Testis (tissue), 5 donors: ENCODE measurements around the gene MARCHF2. TPM values are rescaled to one million over a fixed set of nuclear protein-coding genes. Genes with fewer than 3 reads are reported as not detected.

Source experiments
- DNase-seq: peaks from one replicate; pipeline ENCODE4 v3.0.0-alpha.2; 2019
- H3K27ac ChIP-seq, 2 donors: fragments of 200-600 bp; sonication (generic); one replicate each; pipeline ENCODE4 v1.5.1; 2019
- H3K27me3 ChIP-seq: fragments of 200-600 bp; sonication (generic); one replicate; pipeline ENCODE4 v1.5.1; 2019
- H3K36me3 ChIP-seq: fragments of 200-600 bp; sonication (generic); one replicate; pipeline ENCODE4 v1.5.1; 2017; ENCODE audit warnings: low read depth; ENCODE audit errors: missing control alignments
- H3K4me1 ChIP-seq: fragments of 200-600 bp; sonication (generic); one replicate; pipeline ENCODE4 v1.5.1; 2019
- H3K4me3 ChIP-seq, 2 donors: fragments of 200-600 bp; sonication (generic); one replicate each; pipeline ENCODE4 v1.5.1; 2017 to 2019
- H3K9me3 ChIP-seq: fragments of 200-600 bp; sonication (generic); one replicate; pipeline ENCODE4 v1.5.1; 2017
- CTCF ChIP-seq, 3 experiments: fragments of 450-650 bp in 2 of 3; fragments of 200-600 bp in 1 of 3; sonication (generic) in 1 of 3; IDR thresholded peaks; one replicate each; pipeline ENCODE4 v1.5.1; 2016 to 2019; ENCODE audit warnings: antibody characterized with exemption in 3 of 3, mild to moderate bottlenecking in 2 of 3, moderate library complexity in 1 of 3
- POLR2A ChIP-seq: fragments of 450-650 bp; IDR thresholded peaks from one replicate; pipeline ENCODE4 v1.6.1; 2017; ENCODE audit warnings: antibody characterized with exemption, mild to moderate bottlenecking, moderate library complexity
- WGBS, 2 donors: methylation state at CpG; one replicate each; pipeline ENCODE4 v1.1.5; 2018; 5-methylcytosine and 5-hydroxymethylcytosine counted together
- intact Hi-C: fragments of 100-400 bp; cut with DNase I; formaldehyde crosslinking; loops from one replicate; pipeline ENCODE4 v1.15.1; 2023; ENCODE audit warnings: low total_unique reads
- long read RNA-seq, 2 donors: transcript quantifications; one replicate each; lab custom pipeline, GENCODE V29; 2026
- polyA plus RNA-seq: library from polyadenylated mRNA; stranded (reverse); fragments of 350-450 nt; fragmentation: Illumina TruSeq; extraction: RNeasy Lipid Tissue Mini Kit (QIAGEN cat#74804); gene quantifications from one replicate; pipeline ENCODE4 v1.2.3, GENCODE V29; 2014; ENCODE audit warnings: low read depth, low replicate concordance; ENCODE audit not compliant: insufficient read depth
- total RNA-seq, 2 donors: library from RNA; depleted of rRNA; stranded (reverse); fragments of >200 nt; gene quantifications; one replicate each; pipeline ENCODE4 v1.2.3, GENCODE V29; 2016

The MARCHF2 gene, protein sequence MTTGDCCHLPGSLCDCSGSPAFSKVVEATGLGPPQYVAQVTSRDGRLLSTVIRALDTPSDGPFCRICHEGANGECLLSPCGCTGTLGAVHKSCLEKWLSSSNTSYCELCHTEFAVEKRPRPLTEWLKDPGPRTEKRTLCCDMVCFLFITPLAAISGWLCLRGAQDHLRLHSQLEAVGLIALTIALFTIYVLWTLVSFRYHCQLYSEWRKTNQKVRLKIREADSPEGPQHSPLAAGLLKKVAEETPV
- total RNA-seq (10 to 100 TPM; 62.6 to 84.5 TPM), polyA plus RNA-seq (35.3 TPM)
- long read RNA-seq, donor 1, partial matches to known transcripts, result 0 of 1 reads
- long read RNA-seq, donor 1, other reads (novel, unspliced or antisense), result 0 of 1 reads
- long read RNA-seq, donor 2, partial matches to known transcripts, result 9 of 9 reads
- long read RNA-seq, donor 2, other reads (novel, unspliced or antisense), result 0 of 9 reads

DNA sequence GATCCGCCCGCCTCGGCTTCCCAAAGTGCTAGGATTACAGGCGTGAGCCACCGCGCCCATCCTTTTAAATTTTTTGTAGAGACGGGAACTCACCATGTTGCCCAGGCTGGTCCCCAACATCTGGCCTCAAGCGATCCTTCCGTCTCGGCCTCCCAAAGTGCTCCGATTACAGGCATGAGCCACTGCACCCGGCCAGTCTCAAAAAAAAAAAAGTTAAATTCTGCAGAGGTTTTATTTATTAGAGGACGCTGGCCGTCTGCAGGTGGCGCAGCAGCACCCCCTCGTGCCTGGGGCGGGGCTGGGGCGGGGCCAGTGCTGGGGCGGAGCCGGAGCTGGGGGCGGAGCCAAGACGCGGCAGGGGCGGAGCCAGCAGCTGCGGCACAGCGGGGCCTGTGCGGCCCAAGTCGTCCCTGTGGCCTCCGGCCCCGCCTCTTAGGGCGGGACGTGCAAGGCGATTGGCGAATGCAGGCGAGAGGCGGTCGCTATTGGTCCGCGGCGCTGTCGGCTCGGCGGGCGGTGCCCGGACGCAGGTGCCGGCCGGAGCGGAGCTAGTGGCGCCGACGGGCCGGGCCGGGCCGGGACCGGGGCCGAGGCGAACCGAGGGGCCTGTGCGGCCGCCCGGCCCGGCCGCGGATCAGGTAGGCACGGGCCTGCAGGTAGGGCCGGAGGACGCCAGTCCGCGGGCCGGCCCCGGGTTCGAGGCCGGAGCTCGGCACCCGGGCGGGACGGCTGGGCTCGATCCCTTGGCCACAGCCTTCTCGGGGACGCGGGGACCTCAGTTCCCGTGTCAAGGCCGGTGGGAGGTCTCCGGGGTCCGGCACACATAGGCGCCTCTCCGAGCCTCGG lies at the start of gene MARCHF2:
MARCHF2 (plus strand) TSS at position 523 of the 846 bp plus-strand sequence. CDS start 8,536 bp downstream, outside the sequence.
- WGBS, 2 donors, result 6 to 12% methylated on average over 17 to 50 of the region's 89 CpGs

GRCh38 chr19:8363803-8364771 lies 49.0 kb upstream of the MARCHF2 start, which contains the start of gene ANGPTL4:
ANGPTL4 (plus strand) TSS chr19:8364155; CDS start chr19:8364322, 167 bp downstream.
- Histone ChIP-seq H3K4me3 (peak within 1 kb of the TSS; percentile 56 to 66), H3K36me3 (no peaks in the 10 kb centered on the region), H3K27ac (peak within 1 kb of the TSS; percentile 55 to 76), H3K9me3 (no peaks in the 10 kb centered on the region), H3K4me1 (peaks cover 22% of the 10 kb centered on the region), H3K27me3 (no peaks in the 10 kb centered on the region)
- DNase-seq, result peak; percentile 77
- TF ChIP-seq POLR2A (peak; percentile 24), CTCF (IDR thresholded peaks at IDR 0.05) (no peak)
- WGBS, 2 donors, result 0 to 1% methylated on average over 12 to 52 of the region's 81 CpGs
- intact Hi-C loops, result no loop called here

More for the DNA sequence above, at the start of gene MARCHF2:
- Histone ChIP-seq H3K4me3 (peak within 1 kb of the TSS; percentile 69 to 82), H3K4me1 (no peaks in the 10 kb centered on the region), H3K27ac (no peak within 1 kb of the TSS), H3K27me3 (no peaks in the 10 kb centered on the region), H3K9me3 (no peaks in the 10 kb centered on the region), H3K36me3 (no peaks in the 10 kb centered on the region)
- TF ChIP-seq CTCF (IDR thresholded peaks at IDR 0.05) (peak; percentile 42 to 68 (median 57)), POLR2A (no peak)
- DNase-seq, result peak; percentile 97
- intact Hi-C loops, result loop anchor here (10.0 kb wide), 1 partner anchor 92 kb away; the partner anchor contains the start of gene PRAM1

DNA sequence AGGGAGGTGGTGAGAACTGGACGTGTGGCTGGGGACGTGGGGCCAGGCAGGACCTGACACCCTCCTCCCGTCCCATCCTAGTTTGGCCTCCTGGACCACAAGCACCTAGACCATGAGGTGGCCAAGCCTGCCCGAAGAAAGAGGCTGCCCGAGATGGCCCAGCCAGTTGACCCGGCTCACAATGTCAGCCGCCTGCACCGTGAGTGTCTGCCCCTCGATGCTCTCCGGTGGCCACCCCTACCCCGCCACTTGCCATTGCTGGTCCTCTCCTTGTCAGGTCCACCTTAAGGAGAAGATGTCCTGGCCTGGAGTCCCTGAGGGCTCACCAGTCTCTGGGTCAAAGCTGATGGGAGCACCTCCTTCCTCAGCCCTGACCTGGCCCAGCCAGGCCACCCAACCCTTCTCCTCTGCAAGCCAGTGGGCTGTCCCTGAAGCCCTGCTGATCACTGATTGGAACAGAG lies 47.0 kb upstream of the MARCHF2 start:
- Histone ChIP-seq H3K4me3 (no peak overlapping the region), H3K4me1 (peaks cover 22% of the 10 kb centered on the region), H3K27ac (peak overlapping the region in 1 of 2 donors; percentile 30)

More for the DNA sequence above, 47.0 kb upstream of the MARCHF2 start:
- WGBS, 2 donors, result 90 to 95% methylated on average over 6 to 11 of the region's 11 CpGs
- Histone ChIP-seq H3K27me3 (no peaks in the 10 kb centered on the region), H3K9me3 (no peaks in the 10 kb centered on the region), H3K36me3 (no peaks in the 10 kb centered on the region)
- DNase-seq, result no peak
- no peak for TF ChIP-seq POLR2A
- no peak for TF ChIP-seq CTCF (IDR thresholded peaks at IDR 0.05)
- intact Hi-C loops, result no loop called here
